Pancreas (tissue), 10 donors: ENCODE measurements around the gene STK38L. TPM values are rescaled to one million over a fixed set of nuclear protein-coding genes. Genes with fewer than 3 reads are reported as not detected.

ENCODE experiments used
- ATAC-seq, 4 donors: fragments of 200-7000 bp; cut with Tn5 transposase; one replicate each; pipeline versions ENCODE4 v1.8.0 to v1.9.1; 2020; ENCODE audit warnings: mild to moderate bottlenecking in 4 of 4, moderate library complexity in 4 of 4
- DNase-seq, 6 donors: peaks; one replicate each; pipeline ENCODE4 v3.0.0-alpha.2; 2020
- FAIRE-seq: peaks from 2 replicates; lab custom pipeline; 2012; peaks lifted over from hg19 to GRCh38; lab: Jason Lieb, UNC
- H3K27ac ChIP-seq, 4 donors: fragments of 200-600 bp; sonication (generic); 1 replicate in 3 of 4; 2 replicates in 1 of 4; pipeline versions ENCODE4 v1.5.0 to v1.8.0; 2020
- H3K27me3 ChIP-seq, 4 donors: fragments of 200-600 bp; one replicate each; pipeline ENCODE4 v1.8.0; 2021
- H3K36me3 ChIP-seq, 3 donors: fragments of 200-600 bp; sonication (generic) in 1 of 3; one replicate each; pipeline versions ENCODE4 v1.5.0 to v1.8.0; 2020 to 2021
- H3K4me1 ChIP-seq, 3 donors: fragments of 200-600 bp; one replicate each; pipeline ENCODE4 v1.8.0; 2021
- H3K4me3 ChIP-seq, 4 donors: fragments of 200-600 bp; sonication (generic) in 2 of 4; one replicate each; pipeline versions ENCODE4 v1.5.0 to v1.8.0; 2020 to 2021
- H3K9me3 ChIP-seq, 4 donors: fragments of 200-600 bp; one replicate each; pipeline ENCODE4 v1.8.0; 2021
- CTCF ChIP-seq, 4 donors: fragments of 200-600 bp; sonication (generic) in 3 of 4; IDR thresholded peaks; one replicate each; pipeline versions ENCODE4 v1.5.0 to v1.8.0; 2021; ENCODE audit warnings: antibody characterized with exemption in 4 of 4
- WGBS, 2 donors: extraction: QIAGEN DNeasy Blood & Tissue Kit; methylation state at CpG; one replicate each; pipeline ENCODE4 v1.1.7; 2013; 5-methylcytosine and 5-hydroxymethylcytosine counted together
- intact Hi-C, 3 donors: fragments of 100-400 bp; cut with DNase I; formaldehyde crosslinking; loops; one replicate each; pipeline versions ENCODE4 v1.11.1 to v1.14.2; 2022
- polyA plus RNA-seq, 2 donors: library from polyadenylated mRNA; stranded (reverse); fragments of 200-250 nt; gene quantifications; one replicate each; pipeline ENCODE4 v1.2.3, GENCODE V29; 2013
- total RNA-seq, 6 donors: library from RNA; stranded (reverse); fragmentation: NEBNext Ultra II Directional in 4 of 6; extraction: Animal tissue kit (Norgen Biotek cat#: 25700) in 4 of 6; gene quantifications; one replicate each; pipeline versions ENCODE4 v1.2.1 to v1.2.4, GENCODE V29; 2021 to 2023
- donor health status: healthy with polysubstance abuse.
- donor health status: DM: no; HTN: no; CAD: no; lungs with moderate emphysema.
- donor health status: DM: no; HTN: no; CAD: no.
- donor health status: control.
- donor health status: control.
- donor health status: Bipolar disorder and iron deficiency.
- donor health status: DM: yes; HTN: yes; CAD: no.
- donor health status: DM: no; HTN: no; CAD: no.
- donor health status: DM: no; HTN: no; CAD: no.
- donor health status: DM: yes; HTN: yes; CAD: no.

The STK38L gene
- total and polyA plus RNA-seq, 8 donors, result 6.3 to 49.9 (median 12.0) TPM

- 1 to 3% methylated on average over 18 of the region's 18 CpGs for WGBS, 2 donors
- Histone ChIP-seq H3K27ac (peak overlapping the region; percentile 54 to 90 (median 79)), H3K9me3 (no peaks in the 10 kb centered on the region), H3K27me3 (no peaks in the 10 kb centered on the region), H3K4me1 (peaks cover 0 to 19% (median 18%) of the 10 kb centered on the region in 3 donors), H3K4me3 (peak overlapping the region; percentile 77 to 92 (median 84)), H3K36me3 (no peaks in the 10 kb centered on the region)
- FAIRE-seq (no peak), ATAC-seq (no peak), DNase-seq (no peak)
- intact Hi-C loops, result no loop called here
- no peak for TF ChIP-seq CTCF (IDR thresholded peaks at IDR 0.05)
These were observed 803 bp downstream of the STK38L start for GRCh38 chr12:27244689-27245488.

GRCh38 chr12:27246141-27246540 is 2.1 kb downstream of the STK38L start:
- peak overlapping the region in 1 of 4 donors; percentile 90 for H3K27ac ChIP-seq
- H3K4me1 ChIP-seq, result peaks cover 0 to 22% (median 19%) of the 10 kb centered on the region in 3 donors
- FAIRE-seq (no peak), ATAC-seq (no peak), DNase-seq (no peak)
- no peaks in the 10 kb centered on the region for H3K27me3 ChIP-seq
- WGBS, 2 donors, result 60 to 62% methylated on average over 2 of the region's 2 CpGs
- intact Hi-C loops, result no loop called here
- TF ChIP-seq CTCF (IDR thresholded peaks at IDR 0.05), result no peak
- H3K36me3 ChIP-seq, result no peaks in the 10 kb centered on the region
- peak overlapping the region in 1 of 4 donors; percentile 92 for H3K4me3 ChIP-seq
- no peaks in the 10 kb centered on the region for H3K9me3 ChIP-seq

- no peak for TF ChIP-seq CTCF (IDR thresholded peaks at IDR 0.05)
- FAIRE-seq, result no peak
- 46 to 52% methylated on average over 5 of the region's 5 CpGs for WGBS, 2 donors
These were observed 2.7 kb downstream of the STK38L start for GRCh38 chr12:27246774-27247173.

GRCh38 chr12:27252934-27253333 is 8.8 kb downstream of the STK38L start:
- H3K27ac ChIP-seq, result no peak overlapping the region
- H3K4me3 ChIP-seq, result no peak overlapping the region
- WGBS, 2 donors, result 46 to 57% methylated on average over 2 of the region's 2 CpGs
- FAIRE-seq (no peak), DNase-seq (no peak), ATAC-seq (peak in 2 of 4 donors; percentile 14 to 29)
- intact Hi-C loops, result no loop called here
- H3K36me3 ChIP-seq, result no peaks in the 10 kb centered on the region
- no peaks in the 10 kb centered on the region for H3K27me3 ChIP-seq
- TF ChIP-seq CTCF (IDR thresholded peaks at IDR 0.05), result no peak
- no peaks in the 10 kb centered on the region for H3K9me3 ChIP-seq
- H3K4me1 ChIP-seq, result peaks cover 0 to 9% (median 0%) of the 10 kb centered on the region in 3 donors

More at GRCh38 chr12:27246774-27247173, 2.7 kb downstream of the STK38L start:
- DNase-seq (no peak), ATAC-seq (no peak)
- Histone ChIP-seq H3K27me3 (no peaks in the 10 kb centered on the region), H3K4me1 (peaks cover 0 to 22% (median 19%) of the 10 kb centered on the region in 3 donors), H3K27ac (no peak overlapping the region), H3K4me3 (no peak overlapping the region), H3K36me3 (no peaks in the 10 kb centered on the region), H3K9me3 (no peaks in the 10 kb centered on the region)
- intact Hi-C loops, result no loop called here

GRCh38 chr12:27253347-27253746 is 9.3 kb downstream of the STK38L start:
- Histone ChIP-seq H3K27me3 (no peaks in the 10 kb centered on the region), H3K9me3 (no peaks in the 10 kb centered on the region), H3K4me3 (no peak overlapping the region), H3K27ac (no peak overlapping the region), H3K4me1 (peaks cover 0 to 6% (median 0%) of the 10 kb centered on the region in 3 donors), H3K36me3 (no peaks in the 10 kb centered on the region)
- FAIRE-seq (no peak), DNase-seq (no peak), ATAC-seq (peak in 2 of 4 donors; percentile 42 to 59)
- WGBS, 2 donors, result 70 to 72% methylated on average over 2 of the region's 2 CpGs
- intact Hi-C loops, result no loop called here
- TF ChIP-seq CTCF (IDR thresholded peaks at IDR 0.05), result no peak
